ENCODE measurements around the gene DGKI.

The DGKI gene

DNA sequence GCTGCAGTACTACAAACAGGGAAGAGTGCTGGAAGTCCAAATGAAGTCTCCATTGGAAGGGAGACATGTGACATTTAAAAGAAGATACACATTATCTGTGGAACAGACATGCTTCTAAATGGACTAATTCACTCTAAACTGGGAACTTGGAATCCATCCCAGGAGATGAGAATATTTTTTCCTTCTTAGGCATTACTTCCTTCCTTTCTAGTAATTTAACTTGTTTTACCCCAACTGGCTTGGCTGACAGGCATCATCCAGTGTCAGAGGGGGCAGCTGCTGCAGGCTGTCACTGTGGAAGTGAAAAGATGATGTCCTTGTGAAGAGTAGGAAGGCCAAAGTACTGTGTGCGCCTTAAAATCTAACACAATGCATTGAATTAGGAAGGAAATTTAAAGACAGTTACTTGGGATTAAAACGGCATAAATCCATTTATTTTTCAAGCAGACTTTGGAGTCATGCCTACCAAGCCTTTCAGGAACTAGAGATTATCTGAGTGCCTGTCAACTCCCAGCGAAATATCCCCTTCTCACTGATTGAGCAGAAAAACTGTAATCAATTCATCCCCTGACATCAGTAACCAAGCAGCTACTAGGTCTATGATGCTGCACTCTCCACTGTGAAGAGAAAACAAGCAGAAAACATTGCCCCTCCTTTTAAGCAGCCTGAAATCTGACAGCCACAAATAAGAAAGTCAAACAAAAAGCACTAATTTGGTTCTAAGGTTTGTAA, 161.2 kb downstream of the DGKI start:
- no peak for DNase-seq (ENCODE audit: low read depth)

DNA sequence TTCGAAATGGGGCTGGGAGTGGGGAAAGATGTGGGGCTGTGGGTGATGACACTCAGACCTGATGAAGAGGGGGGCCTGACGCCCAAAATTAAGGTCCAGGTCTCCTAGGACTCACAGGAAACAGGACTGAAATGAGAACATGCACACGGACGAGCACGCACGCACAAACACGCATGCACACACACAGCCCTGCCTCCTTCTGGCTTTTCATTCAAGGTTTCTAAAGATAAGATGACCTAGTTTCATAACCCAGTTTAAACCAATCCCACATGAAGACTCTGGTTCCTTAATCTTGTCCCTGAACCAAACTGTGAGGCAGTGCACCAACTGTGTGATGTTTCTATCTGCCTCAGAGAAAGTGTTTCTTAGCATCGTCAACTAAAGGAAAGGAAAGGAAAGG, 162.0 kb downstream of the DGKI start:
- DNase-seq (ENCODE audit: low read depth) = no peak

DNA sequence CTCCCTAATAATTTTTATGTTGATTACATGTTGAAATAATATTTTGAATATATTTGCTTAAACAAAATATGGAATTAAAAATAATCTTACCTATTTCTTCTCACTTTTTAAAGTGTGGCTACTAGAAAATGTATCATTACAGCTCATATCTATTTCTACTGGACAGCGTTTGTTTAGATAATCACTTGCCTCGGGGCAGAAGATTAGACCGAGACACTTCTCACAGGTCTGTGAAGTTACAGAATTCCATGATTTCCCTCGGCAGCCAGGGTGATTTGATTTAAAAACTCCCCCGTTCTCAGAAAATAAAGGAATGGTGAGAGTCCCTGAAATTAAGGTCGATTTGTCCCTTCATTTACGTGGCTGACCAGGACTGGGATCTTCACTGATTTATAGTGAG, 162.5 kb downstream of the DGKI start:
- DNase-seq (ENCODE audit: low read depth) = no peak

DNA sequence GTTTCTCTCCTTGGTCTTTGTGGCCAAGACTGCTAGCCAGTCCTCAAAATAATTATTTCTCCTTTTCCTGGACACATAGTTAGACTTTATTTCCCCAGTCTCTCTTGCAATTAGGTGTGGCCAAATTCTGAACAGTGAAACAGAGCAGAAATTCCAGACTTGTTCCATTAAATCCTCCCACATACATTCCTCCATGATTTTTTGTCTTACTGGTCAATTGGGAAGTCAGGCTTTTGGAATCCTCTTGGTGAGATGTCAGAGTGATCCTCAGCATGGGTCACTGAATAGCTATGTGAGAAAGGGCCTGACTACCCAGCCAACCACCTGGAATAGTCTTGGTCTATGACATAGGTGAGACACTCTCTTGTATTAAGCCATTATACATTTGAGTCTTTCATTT, 164.2 kb downstream of the DGKI start:
- no peak for DNase-seq (ENCODE audit: low read depth)

DNA sequence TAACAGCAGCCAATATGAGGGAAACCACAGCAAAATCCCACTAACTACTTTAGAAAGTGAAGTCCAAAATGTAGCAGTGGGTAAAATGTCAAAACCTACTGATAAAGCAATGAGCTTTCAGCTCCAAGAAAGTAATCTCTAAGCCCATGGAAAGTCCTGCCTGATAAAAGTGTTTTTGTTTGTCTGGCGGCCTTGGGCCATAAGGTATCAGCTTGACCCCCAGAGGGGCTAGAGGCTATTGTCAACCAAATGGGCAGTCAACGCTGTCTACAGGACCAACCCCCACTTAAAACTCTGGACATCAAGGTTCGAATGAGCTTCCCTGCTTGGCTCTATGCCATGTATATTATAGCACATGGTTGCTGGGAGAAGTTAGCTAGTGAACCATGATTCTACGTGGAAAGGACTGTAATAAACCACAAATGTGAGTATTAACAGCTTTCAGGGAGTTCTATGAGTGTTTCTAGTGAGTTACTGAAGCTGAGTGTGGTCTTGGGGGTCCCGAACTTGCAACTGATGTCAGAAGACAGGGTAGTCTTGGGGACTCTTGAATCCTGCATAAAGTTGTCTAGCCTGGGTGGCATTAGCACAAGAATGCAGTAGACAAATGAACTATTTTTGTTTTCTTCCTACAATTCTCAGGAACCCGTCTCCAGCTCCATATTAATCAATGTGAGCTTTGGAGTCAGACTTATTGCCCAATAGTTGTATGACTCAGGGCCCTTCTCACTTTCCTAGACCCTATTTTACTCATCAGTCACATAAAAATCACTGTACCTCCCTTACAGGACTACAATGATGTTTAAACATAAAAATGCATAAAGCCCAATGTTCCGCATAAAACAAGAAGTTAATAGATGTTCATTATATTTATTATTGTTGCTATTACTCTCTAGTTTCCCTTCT, 164.9 kb downstream of the DGKI start:
- DNase-seq (ENCODE audit: low read depth) = peak; percentile 61

DNA sequence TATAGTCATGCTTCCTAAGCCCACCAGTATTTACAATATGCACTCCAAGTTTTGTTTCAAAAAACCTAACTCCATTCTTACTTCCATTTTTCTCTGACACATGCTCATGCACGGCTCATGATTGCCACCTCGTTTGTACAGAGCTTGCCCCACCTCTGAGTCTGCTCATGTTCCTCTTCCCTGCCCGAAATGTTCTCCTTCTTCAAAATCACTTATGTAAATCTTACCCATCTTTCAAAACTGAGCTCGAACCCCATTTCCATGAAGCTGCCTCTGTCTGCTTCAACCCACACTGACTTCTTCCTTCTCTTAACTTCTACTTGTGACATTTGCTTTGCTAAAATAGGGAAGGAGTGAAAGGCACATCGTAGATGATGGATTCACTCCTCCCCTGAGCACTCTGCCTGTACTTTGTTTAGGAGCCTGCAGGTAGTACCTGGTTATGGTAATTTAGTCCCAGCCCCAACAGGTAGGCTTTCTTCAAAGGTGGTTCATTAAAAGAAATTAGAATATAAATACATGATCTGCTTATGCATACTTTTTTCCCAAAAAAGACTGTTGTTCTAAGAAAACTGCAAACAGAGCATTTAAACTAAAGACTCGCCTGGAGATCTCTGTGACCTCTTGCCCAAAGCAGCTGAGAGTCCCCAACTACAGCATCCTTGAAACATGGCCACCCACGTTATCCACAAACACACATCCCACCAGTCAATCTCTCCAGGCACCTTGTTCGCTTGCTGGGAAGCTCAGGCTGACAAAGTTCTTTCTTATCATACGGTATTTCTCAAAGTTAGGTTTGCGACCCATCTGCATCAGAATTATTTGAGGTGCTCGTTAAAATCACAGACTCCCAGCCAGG, 172.0 kb downstream of the DGKI start:
- DNase-seq (ENCODE audit: low read depth) = no peak

DNA sequence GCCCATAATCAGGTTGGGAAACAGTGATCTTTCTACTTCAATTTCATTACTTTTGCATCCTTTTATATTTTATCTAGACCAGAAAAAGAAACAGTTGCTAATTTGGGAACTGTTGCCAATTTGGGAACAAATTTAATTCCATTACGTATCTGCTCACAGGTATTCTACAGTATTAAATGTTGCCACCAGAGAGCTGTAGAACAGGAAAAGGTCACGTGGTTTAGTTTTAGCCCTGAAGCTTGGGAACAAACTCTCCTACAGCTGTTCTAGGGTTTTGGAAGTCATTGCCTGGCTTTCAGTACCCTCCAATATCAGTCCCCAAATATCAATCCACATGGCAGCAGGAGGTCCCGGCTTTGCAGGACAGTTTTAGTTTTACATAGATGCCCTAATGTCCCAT, 172.7 kb downstream of the DGKI start:
- no peak for DNase-seq (ENCODE audit: low read depth)

DNA sequence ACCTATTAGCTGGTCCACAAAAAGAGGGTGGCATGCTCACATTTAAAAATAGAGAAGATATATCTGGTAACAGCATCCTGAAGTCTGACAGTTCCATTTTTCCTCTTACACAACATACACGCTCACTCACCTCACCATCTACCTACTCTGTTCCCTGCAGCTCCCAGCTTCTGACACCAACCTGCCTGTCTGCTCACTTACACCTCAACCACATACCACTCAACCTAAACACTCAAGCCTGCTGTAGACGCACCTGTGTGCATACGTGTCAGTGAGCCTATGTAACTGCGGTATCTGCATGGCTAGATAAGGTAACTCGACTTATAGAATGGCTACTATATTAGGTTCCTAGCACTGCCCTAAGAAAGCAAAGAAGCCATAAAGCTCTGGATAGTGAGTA, 174.9 kb downstream of the DGKI start:
- no peak for DNase-seq (ENCODE audit: low read depth)

DNA sequence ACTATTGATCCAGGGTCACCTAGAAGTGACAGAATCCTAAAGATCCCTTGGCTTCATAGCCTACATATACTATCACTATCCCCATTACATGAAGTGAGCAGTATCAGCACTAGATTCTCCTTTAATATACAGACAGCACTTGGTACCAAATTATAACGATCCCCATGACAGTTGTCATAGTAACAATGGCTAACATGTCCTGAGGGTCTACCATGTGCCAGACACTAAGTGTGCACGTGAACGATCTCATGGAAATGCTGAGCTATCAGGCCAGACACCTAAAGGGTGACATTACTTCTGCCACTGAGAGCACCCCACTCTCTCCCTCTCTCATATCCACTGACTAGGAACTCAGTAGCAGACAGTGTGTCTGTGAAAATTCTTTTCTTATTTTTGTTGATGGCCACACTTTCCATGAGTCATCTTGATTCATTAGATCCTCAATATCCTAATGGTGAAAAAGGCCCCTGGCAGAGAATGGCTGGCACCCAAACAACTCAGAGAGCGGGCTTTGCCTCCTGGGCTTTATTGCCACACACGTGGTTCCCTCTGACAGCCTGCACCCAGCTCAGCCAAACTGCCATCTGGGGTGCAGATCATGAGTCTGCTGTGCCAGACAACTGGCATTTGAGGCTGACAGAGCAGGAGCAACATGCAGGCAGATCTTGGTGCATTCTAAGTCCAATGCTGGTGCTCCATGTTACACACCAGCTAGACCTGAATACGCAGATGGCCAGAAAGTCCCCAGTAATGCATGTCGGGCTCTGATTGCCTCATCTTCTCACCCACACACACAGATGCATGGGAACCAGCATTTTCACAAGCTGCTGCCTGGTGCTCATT, 176.3 kb downstream of the DGKI start:
- DNase-seq (ENCODE audit: low read depth) = no peak

DNA sequence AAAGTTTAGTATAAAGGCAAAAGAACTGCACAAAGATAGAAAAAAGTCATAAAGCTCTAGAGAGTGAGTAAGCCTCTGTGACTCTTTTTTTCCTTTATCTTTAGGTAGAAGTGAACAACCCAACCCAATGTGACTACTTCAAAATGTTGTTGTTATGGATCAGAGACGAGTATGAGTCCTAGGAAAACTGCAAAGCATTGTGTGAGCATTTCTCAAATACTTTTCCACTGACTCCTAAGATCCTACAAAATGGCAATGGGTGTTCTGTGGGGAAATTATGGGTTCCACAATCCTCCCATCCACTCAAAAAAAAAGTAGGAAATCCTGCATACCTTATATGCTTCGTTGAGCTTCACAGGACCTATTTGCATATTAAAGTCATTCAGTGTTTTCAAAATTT, 177.1 kb downstream of the DGKI start:
- no peak for DNase-seq (ENCODE audit: low read depth)

DNA sequence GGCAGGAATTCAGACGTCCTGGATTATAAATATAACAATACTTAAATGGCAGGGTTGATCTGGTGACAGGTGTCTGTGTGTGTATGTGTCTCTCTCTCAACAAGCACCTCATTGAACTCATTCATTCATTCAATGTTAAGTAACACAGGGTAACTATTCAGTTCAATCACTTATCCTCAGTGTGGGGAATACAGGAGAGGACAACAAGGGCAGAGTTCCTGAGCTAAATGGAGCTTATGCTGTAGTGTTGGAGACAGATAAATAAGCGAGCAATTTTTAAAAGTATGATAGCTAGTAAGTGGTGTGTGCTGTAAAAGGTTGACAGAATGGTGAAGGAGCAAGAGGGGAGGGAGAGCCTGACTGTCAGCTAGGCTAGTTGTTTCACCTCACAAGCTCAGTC, 178.4 kb downstream of the DGKI start:
- DNase-seq (ENCODE audit: low read depth) = no peak

DNA sequence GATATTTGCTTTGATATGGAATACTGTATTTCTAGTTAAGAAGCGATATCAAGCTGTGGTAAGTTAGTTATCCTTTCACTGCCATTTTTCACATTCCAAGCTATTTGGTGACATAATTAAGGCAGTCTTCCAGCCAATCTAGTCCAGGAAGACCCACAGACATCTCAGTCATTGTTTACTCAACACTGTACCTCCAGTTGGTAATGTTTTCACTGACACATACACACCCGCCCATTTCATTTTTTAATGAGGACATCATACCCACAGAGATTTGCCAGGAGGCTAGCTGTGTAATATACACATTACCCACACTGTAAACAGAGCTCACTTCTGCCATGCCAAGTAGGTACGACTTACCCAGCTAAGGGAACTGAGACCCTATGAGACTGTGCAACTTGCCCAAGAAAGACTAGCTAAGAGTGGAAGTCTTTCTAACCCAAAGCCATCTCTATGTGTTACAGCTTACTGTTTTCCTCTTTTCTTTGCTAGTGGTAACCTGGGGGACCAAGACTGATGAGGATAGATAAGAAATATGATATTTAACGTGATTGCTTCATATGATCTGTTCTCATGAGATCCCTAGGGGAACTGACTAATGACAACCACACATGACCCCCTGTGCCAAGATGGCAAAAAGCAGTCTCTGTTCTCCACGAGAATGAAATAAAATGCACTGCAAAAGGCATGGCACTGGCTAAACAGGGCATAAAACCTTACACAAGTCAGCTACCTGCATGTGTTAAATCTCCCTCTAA, 179.0 kb downstream of the DGKI start:
- peak; percentile 36 for DNase-seq (ENCODE audit: low read depth)

DNA sequence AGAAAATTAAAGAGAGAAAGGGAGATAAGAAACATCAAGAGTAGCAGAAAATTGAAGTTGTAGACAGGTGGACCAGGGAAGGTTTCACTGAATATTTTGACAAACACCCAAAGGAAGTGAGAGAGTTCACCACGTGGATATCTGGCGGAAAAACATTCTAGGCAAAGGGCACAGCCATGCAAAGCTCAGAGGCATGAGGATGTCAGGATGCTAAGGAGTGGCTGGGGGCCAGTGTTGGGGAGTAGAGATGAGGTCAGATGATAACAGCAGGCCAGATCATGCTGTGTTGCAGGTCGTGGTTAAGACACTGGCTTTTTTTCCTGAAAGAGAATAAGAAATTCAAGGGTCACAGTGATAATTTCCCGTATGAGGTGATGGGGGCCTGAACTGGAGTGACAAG, 181.9 kb downstream of the DGKI start:
- DNase-seq (ENCODE audit: low read depth) = no peak

DNA sequence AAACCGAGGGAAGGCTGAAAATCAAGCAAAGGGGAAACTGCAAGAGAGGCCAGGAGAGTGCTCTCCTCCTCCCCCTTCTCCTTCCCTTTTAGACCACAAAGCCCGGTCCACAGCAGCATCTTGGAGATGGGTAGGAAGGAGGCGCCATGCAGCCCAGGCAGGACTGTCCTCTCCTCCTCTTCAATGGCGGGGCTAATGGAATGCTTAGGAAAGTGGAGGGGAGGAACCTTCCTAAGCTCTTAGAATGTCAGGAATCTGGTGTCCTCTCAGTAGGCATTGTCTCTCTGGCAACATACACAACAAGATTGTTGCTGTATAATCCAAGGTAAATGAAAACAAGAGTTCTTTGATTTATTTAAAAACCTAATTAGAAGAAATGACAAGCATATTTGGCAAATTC, 185.1 kb downstream of the DGKI start:
- no peak for DNase-seq (ENCODE audit: low read depth)

DNA sequence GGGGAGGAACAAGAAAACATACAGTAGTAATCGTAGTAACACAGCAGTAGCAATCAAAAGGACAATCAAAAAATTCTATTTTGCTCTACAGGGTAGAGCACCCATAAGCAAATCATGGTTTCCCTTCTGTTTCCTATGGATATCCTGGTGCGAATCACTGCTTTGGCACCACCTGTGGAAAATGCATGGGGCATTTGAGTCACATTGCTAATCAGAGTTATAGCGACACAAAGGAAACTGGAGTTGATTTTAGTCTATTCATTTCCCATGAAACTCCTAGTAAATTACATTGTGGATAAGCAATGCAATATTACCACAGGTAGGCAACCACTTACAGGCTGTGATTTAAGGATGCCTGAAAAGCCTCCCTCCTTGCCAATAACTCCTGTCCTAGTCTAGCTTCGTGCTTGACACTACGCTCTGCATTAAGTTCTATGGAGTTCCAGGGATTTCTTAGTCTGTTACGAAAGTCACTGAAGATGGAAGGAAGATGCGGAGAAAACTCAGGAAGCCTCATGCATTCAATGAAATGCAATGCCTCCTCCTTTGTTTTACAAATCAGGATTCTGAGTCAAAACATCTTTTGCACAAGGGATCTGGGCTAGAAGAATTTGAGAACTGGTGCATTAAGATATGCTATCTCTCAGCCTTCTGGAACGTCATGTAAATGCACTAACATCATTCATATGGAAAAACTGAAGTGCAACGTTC, 188.4 kb downstream of the DGKI start:
- DNase-seq (ENCODE audit: low read depth) = no peak

DNA sequence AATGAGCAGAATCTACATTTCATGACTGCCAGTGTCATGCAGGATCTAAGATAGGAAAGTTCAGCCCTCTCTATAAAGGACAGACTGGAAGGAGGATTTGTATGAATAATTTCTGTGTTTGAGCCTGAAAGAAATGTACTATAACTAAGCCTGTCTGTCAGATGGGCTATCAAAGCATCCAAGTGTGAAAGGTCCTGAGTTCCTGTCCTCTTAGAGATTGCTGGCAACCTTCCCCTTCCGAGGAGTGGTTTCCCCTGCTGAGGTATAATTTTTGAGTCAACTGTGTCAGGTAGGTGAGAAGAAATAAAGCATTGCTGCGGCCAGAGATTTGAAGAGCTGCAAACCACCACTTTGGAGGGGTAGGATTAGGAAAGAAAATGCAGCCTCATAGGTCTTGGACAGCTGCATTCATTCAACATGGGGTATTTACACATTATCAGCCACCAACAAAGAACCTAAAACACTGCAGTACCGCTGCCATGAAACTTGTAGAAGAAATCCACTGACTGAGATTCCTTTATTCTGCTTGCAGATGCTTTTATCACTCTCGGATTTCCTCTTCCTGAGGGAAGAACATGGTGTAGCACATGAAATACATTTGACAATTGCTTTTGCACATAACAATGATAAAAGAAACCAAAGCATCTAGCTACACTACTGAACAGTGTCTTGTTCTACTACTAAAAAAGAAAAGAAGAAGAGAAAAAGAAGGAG, 189.1 kb downstream of the DGKI start:
- DNase-seq (ENCODE audit: low read depth) = no peak

DNA sequence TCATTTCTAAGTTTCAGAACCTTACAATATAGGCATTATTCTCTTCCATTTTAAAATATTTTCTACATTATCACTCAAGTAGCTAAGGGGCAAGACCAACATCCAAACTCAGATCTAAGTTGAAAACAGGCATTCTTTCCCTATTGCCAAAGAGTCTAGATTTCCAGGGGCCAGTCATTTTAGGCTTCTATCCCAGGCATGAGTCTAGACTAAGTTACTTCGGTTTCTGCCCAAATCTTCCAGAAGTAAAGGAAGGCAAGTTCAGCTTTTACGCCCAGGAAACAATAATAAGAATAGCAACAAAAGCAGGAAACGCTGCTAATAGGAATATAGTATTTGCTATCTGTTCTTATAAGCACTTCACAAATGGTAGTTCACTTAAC, 189.9 kb downstream of the DGKI start:
- no peak for DNase-seq (ENCODE audit: low read depth)

DNA sequence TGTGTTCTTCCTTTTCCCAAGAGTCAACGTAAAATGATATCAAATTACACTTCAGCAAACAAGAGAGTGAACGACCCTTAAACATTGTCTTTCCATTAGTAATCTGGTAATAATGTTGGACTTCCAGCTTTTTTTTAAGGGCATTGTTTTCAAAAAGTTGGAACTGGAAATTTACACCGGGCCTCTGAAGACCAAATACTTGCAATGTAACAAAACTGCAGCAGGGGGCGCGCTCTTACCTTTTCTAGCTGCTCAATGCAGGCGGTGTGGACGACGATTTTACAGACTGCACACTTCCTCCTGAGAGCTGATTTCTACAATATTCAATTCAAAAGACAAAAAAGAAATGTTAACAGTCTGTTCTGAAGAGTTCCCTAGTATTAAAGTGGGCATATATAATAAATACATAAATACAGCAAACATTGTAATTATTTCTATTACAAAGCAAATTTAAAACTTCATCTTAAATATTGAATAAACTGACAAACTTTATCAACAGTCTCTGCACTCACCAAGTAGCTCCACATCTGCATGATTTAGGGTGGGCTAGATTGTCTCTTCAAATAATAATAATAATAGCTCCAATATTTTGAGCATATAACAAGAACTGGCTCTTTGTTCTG, 190.4 kb downstream of the DGKI start:
- peak; percentile 68 for DNase-seq (ENCODE audit: low read depth)

DNA sequence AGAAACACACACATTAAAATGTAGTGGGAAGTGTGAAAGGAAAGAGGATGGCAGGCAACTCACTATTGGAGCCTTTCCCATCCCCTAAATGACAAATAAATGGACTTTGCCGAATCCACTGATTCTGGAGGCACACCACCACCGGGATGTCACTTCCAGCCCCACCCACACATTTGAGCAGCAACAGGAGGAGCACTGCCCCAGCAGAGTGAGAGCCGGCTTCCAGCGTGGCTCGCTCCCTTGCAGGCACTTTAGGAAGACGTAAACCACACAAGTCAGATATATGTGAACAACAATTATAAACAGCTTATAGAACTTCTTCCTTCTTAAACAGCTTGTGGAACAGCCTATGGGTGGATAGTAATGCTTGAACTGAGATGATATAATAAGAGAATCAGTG, 191.0 kb downstream of the DGKI start:
- no peak for DNase-seq (ENCODE audit: low read depth)
